SU-DHL-6 (cell line): ENCODE data around the gene KLF18.

Source experiments
- H2AFZ ChIP-seq: fragments of 200-600 bp; sonication (generic); 2 replicates; pipeline ENCODE4 v1.6.1; 2014; ENCODE audit warnings: low read depth, mild to moderate bottlenecking, moderate library complexity, mixed read lengths, antibody characterized with exemption, low read length; ENCODE audit not compliant: severe bottlenecking
- H3F3A ChIP-seq: fragments of 200-600 bp; shearing (Covaris generic); 2 replicates; pipeline ENCODE4 v1.6.0; 2016; ENCODE audit warnings: antibody characterized with exemption, mild to moderate bottlenecking; ENCODE audit not compliant: insufficient read depth
- H3K27ac ChIP-seq: fragments of 200-600 bp; sonication (generic); 2 replicates; pipeline ENCODE4 v1.5.1; 2016; ENCODE audit warnings: low read depth, mild to moderate bottlenecking, low read length, moderate library complexity, mixed read lengths
- H3K27me3 ChIP-seq: fragments of 200-600 bp; sonication (generic), shearing (Covaris generic); 2 replicates; pipeline ENCODE4 v1.6.0; 2014; ENCODE audit warnings: mild to moderate bottlenecking, low read length
- H3K36me3 ChIP-seq: fragments of 200-600 bp; sonication (generic); 2 replicates; pipeline ENCODE4 v1.6.1; 2014; ENCODE audit warnings: mild to moderate bottlenecking, low read length, mixed read lengths
- H3K4me2 ChIP-seq: fragments of 300-600, 200-600 bp; shearing (Covaris generic), sonication (generic); 2 replicates; pipeline ENCODE4 v1.6.0; 2014; ENCODE audit warnings: low read length, low read depth, mild to moderate bottlenecking; ENCODE audit not compliant: poor library complexity, severe bottlenecking
- H3K4me3 ChIP-seq: fragments of 200-600 bp; sonication (generic); 2 replicates; pipeline ENCODE4 v1.5.1; 2014; ENCODE audit warnings: antibody characterized with exemption, low read length, mild to moderate bottlenecking, mixed read lengths; ENCODE audit not compliant: insufficient read depth, poor library complexity, severe bottlenecking
- H3K79me2 ChIP-seq: fragments of 200-600 bp; sonication (generic); 2 replicates; pipeline ENCODE4 v1.6.1; 2014; ENCODE audit warnings: mild to moderate bottlenecking, low read length, moderate library complexity; ENCODE audit not compliant: insufficient read depth
- H3K9ac ChIP-seq: fragments of 200-600 bp; sonication (generic); 2 replicates; pipeline ENCODE4 v1.7.0; 2014; ENCODE audit warnings: mild to moderate bottlenecking, low read length
- H3K9me2 ChIP-seq: fragments of 200-600 bp; sonication (generic); replicated peaks from 2 replicates; pipeline ENCODE4 v1.6.1; 2014; ENCODE audit warnings: low read length; ENCODE audit not compliant: insufficient read depth
- H3K9me3 ChIP-seq: fragments of 200-600 bp; sonication (generic); 2 replicates; pipeline ENCODE4 v1.6.1; 2014; ENCODE audit warnings: low read length, mixed read lengths; ENCODE audit not compliant: insufficient read depth
- H4K20me1 ChIP-seq: fragments of 200-600 bp; sonication (generic); 2 replicates; pipeline ENCODE4 v1.6.1; 2014; ENCODE audit warnings: low read depth, mild to moderate bottlenecking, antibody characterized with exemption, low read length, moderate library complexity, mixed read lengths
- EZH2phosphoT487 ChIP-seq: fragments of 200-600 bp; sonication (generic), shearing (Covaris generic); conservative IDR thresholded peaks from 2 replicates; pipeline ENCODE4 v1.6.1; 2018; ENCODE audit warnings: mild to moderate bottlenecking, antibody characterized with exemption, low read length, moderate library complexity, mixed read lengths
- TF ChIP-seq, protein P1 (sequence below): fragments of 200-600 bp; sonication (generic); IDR thresholded peaks from one replicate; pipeline ENCODE4 v1.5.1; 2017; ENCODE audit warnings: antibody characterized with exemption, mild to moderate bottlenecking, low read length, moderate library complexity; ENCODE audit not compliant: insufficient read depth, poor library complexity, severe bottlenecking

KLF18 gene

DNA sequence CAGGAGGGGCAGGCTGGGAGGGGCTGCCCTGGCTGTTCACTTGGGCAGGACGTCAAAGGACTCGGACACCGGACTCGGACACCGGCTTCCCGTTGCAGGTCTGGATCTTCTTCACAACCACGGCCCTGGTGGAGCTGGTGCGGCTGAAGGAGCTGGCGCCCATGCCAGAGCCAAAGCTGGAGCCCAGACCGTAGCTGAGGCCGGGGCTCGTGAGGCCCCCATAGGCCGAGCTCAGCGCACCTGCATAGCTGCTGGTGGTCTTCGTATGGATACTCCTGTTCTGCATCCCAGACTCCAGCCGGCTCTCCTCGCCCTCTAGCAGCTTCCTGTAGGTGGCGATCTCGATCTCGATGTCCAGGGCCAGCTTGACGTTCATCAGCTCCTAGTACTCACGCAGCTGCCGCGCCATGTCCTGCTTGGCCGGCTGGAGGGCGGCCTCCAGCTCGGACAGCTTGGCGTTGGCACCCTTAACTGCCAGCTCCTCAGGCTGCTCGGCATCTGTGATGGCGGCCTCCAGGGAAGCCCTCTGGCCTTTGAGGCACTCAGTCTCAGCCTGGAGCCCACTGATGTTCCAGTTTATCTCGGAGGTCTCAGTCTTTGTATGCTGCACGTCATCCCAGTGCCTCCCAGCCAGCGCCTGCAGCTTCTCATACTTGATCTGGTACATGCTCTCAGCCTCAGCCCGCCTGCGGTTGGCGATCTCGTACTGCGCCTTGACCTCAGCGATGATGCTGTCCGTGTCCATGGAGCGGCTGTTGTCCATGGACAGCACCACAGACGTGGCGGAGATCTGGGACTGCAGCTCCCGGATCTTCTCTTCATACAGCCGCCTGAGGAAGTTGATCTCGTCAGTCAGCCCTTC, 37.9 kb downstream of the KLF18 start:
- no peaks in the 10 kb centered on the region for H3K79me2 ChIP-seq
- no peak overlapping the region for H2AFZ ChIP-seq

DNA sequence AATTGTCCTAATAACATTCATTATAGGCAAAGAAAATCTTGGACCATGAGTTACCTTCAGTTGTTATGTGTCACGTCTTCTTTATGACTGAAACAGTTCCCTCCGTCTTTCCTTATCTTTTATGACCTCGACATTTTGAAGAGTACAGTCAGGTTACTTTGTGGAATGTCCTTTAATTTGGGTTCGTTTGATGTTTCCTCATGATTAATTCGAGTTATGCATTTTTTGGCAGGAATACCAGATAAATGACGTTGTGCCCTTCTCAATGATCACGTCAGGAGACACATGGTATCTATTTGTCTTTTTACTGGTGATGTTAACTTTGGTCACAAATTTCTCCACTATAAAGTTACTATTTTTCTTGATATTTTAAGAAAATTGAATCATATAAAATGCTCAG, 40.1 kb downstream of the KLF18 start:
- no peak overlapping the region for H2AFZ ChIP-seq
- H3K4me2 ChIP-seq = no peak overlapping the region
- H3K4me3 ChIP-seq = no peak overlapping the region
- no peak overlapping the region for H3K27ac ChIP-seq
- H3K9me3 ChIP-seq = no peaks in the 10 kb centered on the region
- H4K20me1 ChIP-seq = no peaks in the 10 kb centered on the region
- H3K79me2 ChIP-seq = no peaks in the 10 kb centered on the region
- H3K36me3 ChIP-seq = no peaks in the 10 kb centered on the region
- H3F3A ChIP-seq = no peaks in the 10 kb centered on the region
- TF ChIP-seq EZH2phosphoT487 = no peak
- TF ChIP-seq, protein P1, sequence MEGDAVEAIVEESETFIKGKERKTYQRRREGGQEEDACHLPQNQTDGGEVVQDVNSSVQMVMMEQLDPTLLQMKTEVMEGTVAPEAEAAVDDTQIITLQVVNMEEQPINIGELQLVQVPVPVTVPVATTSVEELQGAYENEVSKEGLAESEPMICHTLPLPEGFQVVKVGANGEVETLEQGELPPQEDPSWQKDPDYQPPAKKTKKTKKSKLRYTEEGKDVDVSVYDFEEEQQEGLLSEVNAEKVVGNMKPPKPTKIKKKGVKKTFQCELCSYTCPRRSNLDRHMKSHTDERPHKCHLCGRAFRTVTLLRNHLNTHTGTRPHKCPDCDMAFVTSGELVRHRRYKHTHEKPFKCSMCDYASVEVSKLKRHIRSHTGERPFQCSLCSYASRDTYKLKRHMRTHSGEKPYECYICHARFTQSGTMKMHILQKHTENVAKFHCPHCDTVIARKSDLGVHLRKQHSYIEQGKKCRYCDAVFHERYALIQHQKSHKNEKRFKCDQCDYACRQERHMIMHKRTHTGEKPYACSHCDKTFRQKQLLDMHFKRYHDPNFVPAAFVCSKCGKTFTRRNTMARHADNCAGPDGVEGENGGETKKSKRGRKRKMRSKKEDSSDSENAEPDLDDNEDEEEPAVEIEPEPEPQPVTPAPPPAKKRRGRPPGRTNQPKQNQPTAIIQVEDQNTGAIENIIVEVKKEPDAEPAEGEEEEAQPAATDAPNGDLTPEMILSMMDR = no peak
- H3K9ac ChIP-seq = no peak overlapping the region
- H3K27me3 ChIP-seq = no peaks in the 10 kb centered on the region
- H3K9me2 ChIP-seq = no peaks in the 10 kb centered on the region

More for the DNA sequence above, 37.9 kb downstream of the KLF18 start:
- Histone ChIP-seq H3K4me3 (no peak overlapping the region), H3K9me3 (no peaks in the 10 kb centered on the region), H3F3A (no peaks in the 10 kb centered on the region), H3K9ac (no peak overlapping the region), H3K27ac (no peak overlapping the region), H4K20me1 (no peaks in the 10 kb centered on the region), H3K9me2 (no peaks in the 10 kb centered on the region; the same call in 1 of the 2 replicates), H3K36me3 (no peaks in the 10 kb centered on the region), H3K27me3 (no peaks in the 10 kb centered on the region), H3K4me2 (no peak overlapping the region)
- TF ChIP-seq EZH2phosphoT487 = no peak
- TF ChIP-seq, protein P1 = no peak

DNA sequence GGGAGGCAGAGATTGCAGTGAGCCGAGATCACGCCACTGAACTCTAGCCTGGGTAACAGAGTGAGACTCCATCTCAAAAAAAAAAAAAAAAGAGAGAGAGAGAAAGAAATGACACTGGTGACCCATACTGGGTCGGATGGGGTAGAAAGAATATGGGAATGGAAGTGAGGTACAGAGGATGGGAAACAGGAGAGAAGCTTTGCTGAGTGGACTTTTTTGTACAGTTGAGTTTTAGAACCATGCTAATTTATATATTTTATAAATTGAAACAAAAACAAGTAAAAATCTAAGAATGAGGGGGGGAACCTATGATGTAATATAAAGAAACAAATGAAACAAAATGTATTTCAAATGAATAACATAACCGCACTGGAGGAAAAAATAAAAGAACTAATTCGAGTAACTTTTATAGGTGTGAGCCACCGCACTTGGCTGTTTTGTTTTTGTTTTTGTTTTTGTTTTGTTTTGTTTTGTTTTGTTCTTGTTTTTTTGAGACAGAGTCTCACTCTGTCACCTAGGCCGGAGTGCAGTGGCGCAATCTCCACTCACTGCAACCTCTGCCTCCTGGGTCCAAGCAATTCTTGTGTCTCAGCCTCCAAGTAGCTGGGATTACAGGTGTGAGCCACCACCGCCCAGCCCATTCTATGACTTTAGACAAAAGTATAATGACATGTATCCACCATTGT, 41.1 kb downstream of the KLF18 start:
- no peaks in the 10 kb centered on the region for H3K79me2 ChIP-seq
- H3K27me3 ChIP-seq = no peaks in the 10 kb centered on the region
- no peak overlapping the region for H3K27ac ChIP-seq
- H2AFZ ChIP-seq = no peak overlapping the region
- no peaks in the 10 kb centered on the region for H4K20me1 ChIP-seq
- no peaks in the 10 kb centered on the region for H3K9me3 ChIP-seq
- H3K9me2 ChIP-seq = no peaks in the 10 kb centered on the region
- no peaks in the 10 kb centered on the region for H3K36me3 ChIP-seq
- no peak overlapping the region for H3K9ac ChIP-seq
- H3K4me3 ChIP-seq = no peak overlapping the region
- H3K4me2 ChIP-seq = no peak overlapping the region
- TF ChIP-seq EZH2phosphoT487 = no peak
- TF ChIP-seq, protein P1 = no peak
- H3F3A ChIP-seq = no peaks in the 10 kb centered on the region
